Loucy (cell line): Measurements from ENCODE around the gene KCTD12.

ENCODE experiments used
- H2AFZ ChIP-seq: fragments of 200-600 bp; sonication (generic); 2 replicates; pipeline ENCODE4 v1.6.0; 2016; ENCODE audit warnings: antibody characterized with exemption, mild to moderate bottlenecking, low read length, moderate library complexity
- H3F3A ChIP-seq: fragments of 200-600 bp; 2 replicates; pipeline ENCODE4 v1.6.0; 2016; ENCODE audit warnings: antibody characterized with exemption, low read depth, mild to moderate bottlenecking
- H3K27me3 ChIP-seq: fragments of 200-600 bp; sonication (generic); 2 replicates; pipeline ENCODE4 v1.6.1; 2014; ENCODE audit warnings: low read length, mild to moderate bottlenecking; ENCODE audit not compliant: insufficient read depth, poor library complexity, severe bottlenecking
- H3K36me3 ChIP-seq: fragments of 200-600 bp; sonication (generic); 2 replicates; pipeline ENCODE4 v1.6.1; 2016; ENCODE audit warnings: low read length; ENCODE audit not compliant: insufficient read depth
- H3K4me1 ChIP-seq: fragments of 200-600 bp; sonication (generic); 2 replicates; pipeline ENCODE4 v1.5.1; 2014; ENCODE audit warnings: low read length, mild to moderate bottlenecking; ENCODE audit not compliant: insufficient read depth, poor library complexity, severe bottlenecking
- H3K4me2 ChIP-seq: fragments of 200-600 bp; sonication (generic); 2 replicates; pipeline ENCODE4 v1.6.0; 2014; ENCODE audit warnings: antibody characterized with exemption, low read length, low read depth, mild to moderate bottlenecking; ENCODE audit not compliant: poor library complexity, severe bottlenecking
- H3K4me3 ChIP-seq: fragments of 200-600 bp; sonication (generic); 2 replicates; pipeline ENCODE4 v1.5.1; 2014; ENCODE audit warnings: low read length, mild to moderate bottlenecking, mixed read lengths; ENCODE audit not compliant: poor library complexity, severe bottlenecking
- H3K79me2 ChIP-seq: fragments of 200-600 bp; sonication (generic); 2 replicates; pipeline ENCODE4 v1.6.1; 2014; ENCODE audit warnings: low read length; ENCODE audit not compliant: insufficient read depth
- H3K9ac ChIP-seq: fragments of 200-600 bp; sonication (generic); 2 replicates; pipeline ENCODE4 v1.6.0; 2014; ENCODE audit warnings: mild to moderate bottlenecking, low read depth, low read length, moderate library complexity; ENCODE audit not compliant: poor library complexity, severe bottlenecking
- H3K9me2 ChIP-seq: fragments of 200-600 bp; sonication (generic); replicated peaks from 2 replicates; pipeline ENCODE4 v1.6.1; 2016; ENCODE audit warnings: low read depth, low read length, mixed read lengths
- H3K9me3 ChIP-seq: fragments of 200-600 bp; sonication (generic); 2 replicates; pipeline ENCODE4 v1.6.1; 2014; ENCODE audit warnings: mild to moderate bottlenecking, antibody characterized with exemption, low read length, low read depth; ENCODE audit not compliant: insufficient read depth
- H4K20me1 ChIP-seq: fragments of 200-600 bp; sonication (generic); 2 replicates; pipeline ENCODE4 v1.6.0; 2014; ENCODE audit warnings: antibody characterized with exemption, low read length, mild to moderate bottlenecking; ENCODE audit not compliant: insufficient read depth, poor library complexity, severe bottlenecking
- CTCF ChIP-seq: fragments of 200-600 bp; sonication (generic); conservative IDR thresholded peaks from 2 replicates; pipeline ENCODE4 v1.5.1; 2014; ENCODE audit warnings: mild to moderate bottlenecking, antibody characterized with exemption, low read length
- EZH2phosphoT487 ChIP-seq: fragments of 200-600 bp; IDR thresholded peaks from 2 replicates; pipeline ENCODE4 v1.6.1; 2018; ENCODE audit warnings: antibody characterized with exemption, mild to moderate bottlenecking, moderate library complexity, borderline replicate concordance

KCTD12 gene

GRCh38 chr13:76917095-76917494 lies 30.9 kb upstream of the KCTD12 start:
- no peak overlapping the region for H3K4me2 ChIP-seq
- no peaks in the 10 kb centered on the region for H3F3A ChIP-seq
- H3K9me2 ChIP-seq: no peaks in the 10 kb centered on the region
- no peaks in the 10 kb centered on the region for H3K79me2 ChIP-seq
- TF ChIP-seq EZH2phosphoT487 (no peak), CTCF (no peak)
- H4K20me1 ChIP-seq: no peaks in the 10 kb centered on the region
- no peak overlapping the region for H3K9ac ChIP-seq
- no peaks in the 10 kb centered on the region for H3K36me3 ChIP-seq
- no peak overlapping the region for H3K4me3 ChIP-seq
- no peak overlapping the region for H2AFZ ChIP-seq
- no peaks in the 10 kb centered on the region for H3K9me3 ChIP-seq
- H3K4me1 ChIP-seq: no peaks in the 10 kb centered on the region
- no peaks in the 10 kb centered on the region for H3K27me3 ChIP-seq

DNA sequence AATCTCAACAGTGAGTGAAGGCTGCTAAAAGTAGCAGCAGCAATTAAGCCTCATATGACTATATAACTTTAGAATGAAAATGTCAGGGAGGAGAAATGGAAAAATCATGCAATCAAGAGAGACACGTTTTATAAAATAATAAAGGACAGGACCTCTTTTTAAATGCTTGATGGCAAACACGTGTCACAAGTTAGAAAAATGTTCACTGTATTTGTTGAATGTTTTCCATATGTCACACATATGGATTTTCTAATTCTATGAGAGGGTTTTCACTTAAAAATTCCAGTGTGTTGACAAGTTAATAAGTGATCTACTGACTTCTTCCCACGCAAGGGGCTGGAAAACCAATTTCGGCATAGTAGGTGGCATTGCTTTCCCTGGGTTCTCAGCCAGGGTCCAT lies 27.7 kb upstream of the KCTD12 start:
- Histone ChIP-seq H3K4me1 (no peaks in the 10 kb centered on the region), H3K9me3 (no peaks in the 10 kb centered on the region), H3K4me2 (no peak overlapping the region), H3K79me2 (no peaks in the 10 kb centered on the region), H3K9me2 (no peaks in the 10 kb centered on the region), H3K4me3 (no peak overlapping the region), H3K9ac (no peak overlapping the region), H3K27me3 (no peaks in the 10 kb centered on the region), H2AFZ (no peak overlapping the region), H4K20me1 (no peaks in the 10 kb centered on the region), H3F3A (no peaks in the 10 kb centered on the region), H3K36me3 (no peaks in the 10 kb centered on the region)
- TF ChIP-seq EZH2phosphoT487: no peak
- no peak for TF ChIP-seq CTCF

DNA sequence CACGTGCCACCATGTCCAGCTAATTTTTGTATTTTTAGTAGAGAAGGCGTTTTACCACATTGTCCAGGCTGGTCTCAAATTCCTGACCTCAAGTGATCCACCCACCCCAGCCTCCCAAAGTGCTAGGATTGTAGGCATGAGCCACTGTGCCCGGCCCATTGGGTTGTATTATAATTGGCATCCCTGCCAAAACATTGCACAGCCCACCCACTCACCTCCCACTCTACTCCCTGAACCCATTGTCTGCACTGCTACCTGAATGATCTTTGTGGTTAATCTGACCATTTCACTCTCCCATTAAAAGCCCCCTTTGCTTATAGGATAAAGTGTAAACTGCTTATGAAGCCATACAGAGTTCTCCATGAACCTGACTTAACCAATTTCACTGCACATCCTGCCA lies 26.3 kb upstream of the KCTD12 start:
- Histone ChIP-seq H3K9me3 (no peaks in the 10 kb centered on the region), H3K9ac (no peak overlapping the region), H3K36me3 (no peaks in the 10 kb centered on the region), H3K79me2 (no peaks in the 10 kb centered on the region), H2AFZ (no peak overlapping the region), H3K9me2 (no peaks in the 10 kb centered on the region), H3F3A (no peaks in the 10 kb centered on the region), H3K4me3 (no peak overlapping the region), H3K4me2 (no peak overlapping the region), H3K4me1 (no peaks in the 10 kb centered on the region), H3K27me3 (no peaks in the 10 kb centered on the region), H4K20me1 (no peaks in the 10 kb centered on the region)
- no peak for TF ChIP-seq CTCF
- TF ChIP-seq EZH2phosphoT487: no peak
